Measurements from ENCODE around the gene ATXN3.

GRCh38 chr14:92074555-92074954 is 31.8 kb downstream of the ATXN3 start:
- TF ChIP-seq EP300 (IDR thresholded peaks at IDR 0.05; ENCODE audit: borderline replicate concordance): no peak
- TF ChIP-seq TCF12 (IDR thresholded peaks at IDR 0.05; ENCODE audit: low read depth): no peak
- TF ChIP-seq YY1 (IDR thresholded peaks at IDR 0.05; ENCODE audit: low read depth): no peak
- no peak for TF ChIP-seq REST (IDR thresholded peaks at IDR 0.05; ENCODE audit: low read depth)
- no peak for TF ChIP-seq TAF1 (IDR thresholded peaks at IDR 0.05; ENCODE audit: low read depth)
- no peak for TF ChIP-seq CREB1 (IDR thresholded peaks at IDR 0.05; ENCODE audit: low read depth)
- no peak for TF ChIP-seq MAX (IDR thresholded peaks at IDR 0.05)
- TF ChIP-seq USF1 (IDR thresholded peaks at IDR 0.05): no peak
- TF ChIP-seq EGR1 (IDR thresholded peaks at IDR 0.05): no peak
- no peak for TF ChIP-seq NFIC (IDR thresholded peaks at IDR 0.05)
- TF ChIP-seq ZBTB7A (IDR thresholded peaks at IDR 0.05; ENCODE audit: low read depth): no peak
- no peak for TF ChIP-seq RAD21 (IDR thresholded peaks at IDR 0.05; ENCODE audit: low read depth)
